ENCODE results near the gene CDH16.

DNA sequence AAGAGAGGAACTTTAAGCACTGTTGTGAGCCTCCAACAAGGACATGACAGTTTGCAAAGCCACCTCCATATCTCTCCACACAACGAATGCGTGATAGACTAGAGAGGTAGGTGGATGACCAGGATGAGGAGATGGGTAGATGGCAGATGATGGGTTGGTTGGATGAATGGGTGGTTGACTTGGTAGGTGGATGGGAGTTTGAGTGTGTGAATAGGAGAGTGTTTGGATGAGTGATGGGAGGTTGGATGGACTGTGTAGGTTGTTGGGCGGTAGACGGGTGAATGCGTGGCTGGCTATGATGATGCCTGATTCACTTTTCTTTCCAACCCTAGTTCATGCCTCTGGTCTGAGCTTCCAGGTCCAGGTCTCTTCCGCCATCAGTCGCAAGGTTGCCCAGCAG, 4.1 kb downstream of the CDH16 start:
- TF ChIP-seq CTCF (IDR thresholded peaks at IDR 0.05; ENCODE audit: extremely low read depth in 1 of 2, insufficient read depth in 1 of 2, low read depth in 1 of 2, low read length in 2 of 2): no peak
- no peak for TF ChIP-seq POLR2AphosphoS5 (IDR thresholded peaks at IDR 0.05; ENCODE audit: insufficient read depth, low read depth, low read length)
- no peak for TF ChIP-seq FOS (IDR thresholded peaks at IDR 0.05; ENCODE audit: borderline replicate concordance, insufficient read depth, low read length)
- no peak for TF ChIP-seq GATA2 (IDR thresholded peaks at IDR 0.05; ENCODE audit: insufficient read depth, insufficient read length, low read depth, low read length)
- no peak for TF ChIP-seq POLR2A (IDR thresholded peaks at IDR 0.05; ENCODE audit: low read depth, low read length)
- TF ChIP-seq MAX (IDR thresholded peaks at IDR 0.05; ENCODE audit: insufficient read depth, insufficient read length): no peak
- TF ChIP-seq EZH2 (IDR thresholded peaks at IDR 0.05; ENCODE audit: borderline replicate concordance, low read depth, low read length, severe bottlenecking): no peak
